GM18873 (cell line): ENCODE data around the gene PLEKHA5.

ENCODE experiments used
- ATAC-seq: cut with Tn5 transposase; IDR thresholded peaks from one replicate; pipeline ENCODE4 v1.9.1; 2021; ENCODE audit warnings: mild to moderate bottlenecking, moderate library complexity, moderate number of reproducible peaks; ENCODE audit not compliant: unreplicated experiment, low FRiP score

Gene PLEKHA5

GRCh38 chr12:19198272-19198671, 68.7 kb downstream of the PLEKHA5 start:
- ATAC-seq = no peak

GRCh38 chr12:19199332-19199731, 69.8 kb downstream of the PLEKHA5 start:
- ATAC-seq = no peak

- ATAC-seq = no peak
Measured at GRCh38 chr12:19200261-19200660, 70.7 kb downstream of the PLEKHA5 start.

GRCh38 chr12:19201661-19202060, 72.1 kb downstream of the PLEKHA5 start:
- ATAC-seq = no peak

- no peak for ATAC-seq
Measured at GRCh38 chr12:19203013-19203412, 73.5 kb downstream of the PLEKHA5 start.

GRCh38 chr12:19203539-19204506, 74.3 kb downstream of the PLEKHA5 start:
- ATAC-seq = no peak

GRCh38 chr12:19205120-19205519, 75.6 kb downstream of the PLEKHA5 start:
- no peak for ATAC-seq

- no peak for ATAC-seq
Measured at GRCh38 chr12:19206493-19207077, 77.1 kb downstream of the PLEKHA5 start.

GRCh38 chr12:19208456-19208855, 78.9 kb downstream of the PLEKHA5 start:
- ATAC-seq = no peak

- ATAC-seq = no peak
Measured at GRCh38 chr12:19209661-19210060, 80.1 kb downstream of the PLEKHA5 start.

GRCh38 chr12:19211802-19212201, 82.3 kb downstream of the PLEKHA5 start:
- ATAC-seq = no peak

GRCh38 chr12:19212245-19212644, 82.7 kb downstream of the PLEKHA5 start:
- ATAC-seq = no peak

- no peak for ATAC-seq
Measured at GRCh38 chr12:19214020-19214419, 84.5 kb downstream of the PLEKHA5 start.

GRCh38 chr12:19215115-19215514, 85.6 kb downstream of the PLEKHA5 start:
- ATAC-seq = no peak

GRCh38 chr12:19217446-19217845, 87.9 kb downstream of the PLEKHA5 start:
- no peak for ATAC-seq

- ATAC-seq = no peak
Measured at GRCh38 chr12:19220205-19220604, 90.7 kb downstream of the PLEKHA5 start.

- no peak for ATAC-seq
Measured at GRCh38 chr12:19220852-19221466, 91.4 kb downstream of the PLEKHA5 start.

GRCh38 chr12:19222558-19222957, 93.0 kb downstream of the PLEKHA5 start:
- ATAC-seq = no peak

GRCh38 chr12:19223018-19223417, 93.5 kb downstream of the PLEKHA5 start:
- ATAC-seq = no peak

GRCh38 chr12:19223695-19224094, 94.2 kb downstream of the PLEKHA5 start:
- no peak for ATAC-seq

- ATAC-seq = no peak
Measured at GRCh38 chr12:19224746-19225145, 95.2 kb downstream of the PLEKHA5 start.
